ENCODE results near the gene NPC1. TPM values are rescaled to one million over a fixed set of nuclear protein-coding genes. Genes with fewer than 3 reads are reported as not detected.

NPC1 gene

GRCh38 chr18:23484561-23485182, 101.6 kb downstream of the NPC1 start:
- no peaks in the 10 kb centered on the region for H3K27me3 ChIP-seq (ENCODE audit: control insufficient read depth in 1 of 2, insufficient read depth in 1 of 2, low read length in 2 of 2)
- H3K4me1 ChIP-seq (ENCODE audit: control insufficient read depth, insufficient read depth, low read depth, low read length), result peaks cover 2% of the 10 kb centered on the region
- H3K9ac ChIP-seq (ENCODE audit: low read length), result no peak overlapping the region
- no peaks in the 10 kb centered on the region for H3K79me1 ChIP-seq (replicated peaks; ENCODE audit: low read length, poor library complexity, severe bottlenecking)
- no peak overlapping the region for H4K91ac ChIP-seq (ENCODE audit: low read length)
- no peaks in the 10 kb centered on the region for H3K9me3 ChIP-seq (ENCODE audit: control insufficient read depth, low read length)
- no peak overlapping the region for H4K8ac ChIP-seq (ENCODE audit: low read length)
- H3K4me3 ChIP-seq (ENCODE audit: insufficient read depth in 1 of 2, low read depth in 1 of 2, low read length in 2 of 2), result no peak overlapping the region
- H2AFZ ChIP-seq (ENCODE audit: low read depth, low read length), result no peak overlapping the region
- H2BK15ac ChIP-seq (ENCODE audit: low read depth, poor library complexity, severe bottlenecking), result no peak overlapping the region
- H3K27ac ChIP-seq (ENCODE audit: low read length, poor library complexity, severe bottlenecking), result no peak overlapping the region
- H3K23ac ChIP-seq (ENCODE audit: low read length in 2 of 2), result no peak overlapping the region
- no peak overlapping the region for H3K18ac ChIP-seq (ENCODE audit: low read depth in 1 of 2, low read length in 2 of 2)
- DNase-seq, result no peak
- H2BK120ac ChIP-seq (ENCODE audit: low read depth, low read length), result no peak overlapping the region
- no peak overlapping the region for H3K14ac ChIP-seq (ENCODE audit: low read length in 2 of 2)
- no peak overlapping the region for H2BK5ac ChIP-seq (ENCODE audit: low read depth, low read length, poor library complexity, severe bottlenecking)
- WGBS, result 84% methylated on average over 7 of the region's 8 CpGs
- H2AK5ac ChIP-seq (ENCODE audit: low read length, severe bottlenecking), result no peak overlapping the region
- no peak overlapping the region for H3K4me2 ChIP-seq (ENCODE audit: low read length, poor library complexity, severe bottlenecking)
- peaks cover 13 to 39% of the 10 kb centered on the region in 2 experiments for H3K36me3 ChIP-seq (ENCODE audit: control insufficient read depth in 1 of 2, insufficient read depth in 2 of 2, low read depth in 1 of 2, low read length in 2 of 2)
- H2BK12ac ChIP-seq (ENCODE audit: low read length in 2 of 2), result no peak overlapping the region
- no peak overlapping the region for H3K4ac ChIP-seq (ENCODE audit: low read depth in 1 of 2, low read length in 2 of 2)

Small RNA genes within 50 kb of the gene (small RNA-seq; reads per million reads assigned to genes)
- gene AC026634.1 (ENCODE audit: low read depth), result not detected
- not detected for gene RF00019 (ENCODE audit: low read depth)
